GM18873 (cell line): Measurements from ENCODE around the gene UNC45A.
A peak's percentile ranks its signal among the peaks of the same experiment; 100 is the strongest.

ENCODE experiments used
- ATAC-seq: cut with Tn5 transposase; IDR thresholded peaks from one replicate; pipeline ENCODE4 v1.9.1; 2021; ENCODE audit warnings: mild to moderate bottlenecking, moderate library complexity, moderate number of reproducible peaks; ENCODE audit not compliant: unreplicated experiment, low FRiP score

Gene UNC45A

GRCh38 chr15:90942354-90943120 lies 7.5 kb downstream of the UNC45A start:
- no peak for ATAC-seq

GRCh38 chr15:90945091-90945490 lies 10.0 kb downstream of the UNC45A start:
- ATAC-seq, result no peak

- ATAC-seq, result no peak
These were observed 11.5 kb downstream of the UNC45A start for GRCh38 chr15:90946538-90946937.

GRCh38 chr15:90946941-90947576 lies 12.0 kb downstream of the UNC45A start:
- ATAC-seq, result no peak

DNA sequence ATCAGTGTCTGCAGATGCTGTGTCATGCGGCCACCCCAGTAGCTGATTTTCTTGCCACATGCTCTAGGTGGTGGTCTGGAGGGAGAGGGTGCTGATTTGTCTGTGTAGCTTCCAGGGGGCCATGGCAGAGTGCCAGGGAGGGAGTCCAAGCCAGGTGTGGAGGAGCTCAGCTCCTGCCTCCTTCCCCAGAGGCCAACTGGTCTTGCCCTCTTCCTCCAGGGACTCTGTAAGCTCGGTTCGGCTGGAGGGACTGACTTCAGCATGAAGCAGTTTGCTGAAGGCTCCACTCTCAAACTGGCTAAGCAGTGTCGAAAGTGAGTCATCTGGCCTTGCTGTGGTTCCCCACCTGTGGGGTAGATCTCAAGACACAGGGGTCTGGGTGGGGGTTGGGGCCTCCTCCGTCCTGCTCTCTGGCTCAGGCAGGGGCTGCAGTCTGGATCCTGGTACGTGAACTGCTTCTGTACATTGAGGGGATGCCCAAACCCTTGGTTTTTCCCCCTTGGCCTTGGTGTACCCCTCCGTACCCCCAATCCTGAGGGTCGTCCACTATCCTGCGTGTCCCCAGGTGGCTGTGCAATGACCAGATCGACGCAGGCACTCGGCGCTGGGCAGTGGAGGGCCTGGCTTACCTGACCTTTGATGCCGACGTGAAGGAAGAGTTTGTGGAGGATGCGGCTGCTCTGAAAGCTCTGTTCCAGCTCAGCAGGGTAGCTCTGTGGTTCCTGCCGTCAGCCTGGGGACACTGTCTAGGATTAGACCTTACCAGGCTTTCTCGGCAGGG lies 12.7 kb downstream of the UNC45A start:
- ATAC-seq, result no peak

DNA sequence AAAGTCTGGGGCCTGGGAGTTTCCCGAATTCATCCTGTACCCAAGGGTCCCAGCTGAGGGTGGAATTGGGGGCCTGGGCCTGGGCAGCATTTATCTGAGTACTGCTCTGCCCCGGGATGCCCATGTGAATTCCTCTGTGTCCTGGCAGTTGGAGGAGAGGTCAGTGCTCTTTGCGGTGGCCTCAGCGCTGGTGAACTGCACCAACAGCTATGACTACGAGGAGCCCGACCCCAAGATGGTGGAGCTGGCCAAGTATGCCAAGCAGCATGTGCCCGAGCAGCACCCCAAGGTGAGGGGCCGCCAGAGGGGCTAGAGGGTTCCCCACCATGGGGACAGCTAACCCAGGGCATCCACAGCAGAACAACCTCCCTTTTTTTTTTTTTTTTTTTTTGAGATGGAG lies 13.4 kb downstream of the UNC45A start:
- ATAC-seq, result no peak

DNA sequence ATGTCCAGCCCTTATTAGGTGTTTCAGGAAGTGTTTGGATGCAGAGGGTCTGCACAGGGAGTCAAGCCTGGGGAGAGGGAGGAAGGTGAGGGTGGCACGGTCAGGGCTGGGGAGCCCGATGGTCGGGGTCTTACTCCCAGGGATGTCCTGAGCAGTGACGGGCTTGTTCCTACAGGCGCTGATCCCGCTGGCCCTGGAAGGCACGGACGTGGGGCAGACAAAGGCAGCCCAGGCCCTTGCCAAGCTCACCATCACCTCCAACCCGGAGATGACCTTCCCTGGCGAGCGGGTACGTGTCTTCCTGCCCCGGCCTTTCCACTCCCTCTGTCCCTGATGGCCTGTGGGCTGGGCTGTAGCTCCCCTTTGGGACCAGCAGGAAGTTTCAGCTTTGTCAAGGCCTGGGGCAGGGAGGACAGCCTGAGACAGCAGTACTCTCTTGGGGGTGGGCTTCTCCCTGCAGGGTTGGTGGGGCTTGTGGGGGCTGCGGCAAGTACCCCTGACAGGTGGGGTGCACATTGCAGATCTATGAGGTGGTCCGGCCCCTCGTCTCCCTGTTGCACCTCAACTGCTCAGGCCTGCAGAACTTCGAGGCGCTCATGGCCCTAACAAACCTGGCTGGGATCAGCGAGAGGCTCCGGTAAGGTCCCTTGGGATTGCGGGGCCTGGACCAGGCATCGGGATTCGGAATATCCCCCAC lies 15.0 kb downstream of the UNC45A start:
- no peak for ATAC-seq

GRCh38 chr15:90950676-90951075 lies 15.6 kb downstream of the UNC45A start:
- no peak for ATAC-seq

GRCh38 chr15:90952901-90953677 lies 18.0 kb downstream of the UNC45A start:
- no peak for ATAC-seq

DNA sequence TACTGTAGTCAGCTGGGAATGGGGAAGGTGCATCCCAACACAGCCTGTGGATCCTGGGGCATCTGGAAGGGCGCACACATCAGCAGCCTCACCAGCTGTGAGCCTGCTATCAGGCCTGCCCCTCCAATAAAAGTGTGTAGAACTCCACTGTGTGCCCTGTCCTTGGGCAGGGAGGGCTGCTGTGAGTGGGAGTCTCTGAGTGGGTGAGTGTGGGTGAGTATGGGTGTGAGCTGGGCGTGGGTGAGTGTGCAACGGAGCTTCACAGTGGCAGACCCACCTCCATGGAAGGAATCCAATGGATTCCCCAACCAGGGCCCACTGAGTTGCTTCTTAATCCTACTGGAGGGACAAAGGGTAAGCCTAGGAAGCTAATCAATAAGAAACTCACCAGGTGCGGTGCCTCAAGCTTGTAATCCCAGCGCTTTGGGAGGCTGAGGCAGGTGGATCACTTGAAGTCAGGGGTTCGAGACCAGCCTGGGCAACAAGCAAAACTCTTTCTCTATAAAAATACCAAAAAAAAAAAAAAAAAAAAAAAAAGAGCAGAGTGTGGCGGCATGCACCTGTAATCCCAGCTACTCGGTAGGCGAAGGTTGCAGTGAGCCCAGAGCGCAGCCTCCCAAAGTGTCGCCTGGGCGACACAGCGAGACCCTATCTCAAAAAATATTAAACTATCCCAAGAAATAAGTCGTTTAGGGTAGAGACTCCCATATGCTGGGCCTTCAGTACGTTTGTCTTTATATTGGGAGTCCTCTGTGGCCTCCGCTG lies 19.0 kb downstream of the UNC45A start:
- ATAC-seq, result no peak

DNA sequence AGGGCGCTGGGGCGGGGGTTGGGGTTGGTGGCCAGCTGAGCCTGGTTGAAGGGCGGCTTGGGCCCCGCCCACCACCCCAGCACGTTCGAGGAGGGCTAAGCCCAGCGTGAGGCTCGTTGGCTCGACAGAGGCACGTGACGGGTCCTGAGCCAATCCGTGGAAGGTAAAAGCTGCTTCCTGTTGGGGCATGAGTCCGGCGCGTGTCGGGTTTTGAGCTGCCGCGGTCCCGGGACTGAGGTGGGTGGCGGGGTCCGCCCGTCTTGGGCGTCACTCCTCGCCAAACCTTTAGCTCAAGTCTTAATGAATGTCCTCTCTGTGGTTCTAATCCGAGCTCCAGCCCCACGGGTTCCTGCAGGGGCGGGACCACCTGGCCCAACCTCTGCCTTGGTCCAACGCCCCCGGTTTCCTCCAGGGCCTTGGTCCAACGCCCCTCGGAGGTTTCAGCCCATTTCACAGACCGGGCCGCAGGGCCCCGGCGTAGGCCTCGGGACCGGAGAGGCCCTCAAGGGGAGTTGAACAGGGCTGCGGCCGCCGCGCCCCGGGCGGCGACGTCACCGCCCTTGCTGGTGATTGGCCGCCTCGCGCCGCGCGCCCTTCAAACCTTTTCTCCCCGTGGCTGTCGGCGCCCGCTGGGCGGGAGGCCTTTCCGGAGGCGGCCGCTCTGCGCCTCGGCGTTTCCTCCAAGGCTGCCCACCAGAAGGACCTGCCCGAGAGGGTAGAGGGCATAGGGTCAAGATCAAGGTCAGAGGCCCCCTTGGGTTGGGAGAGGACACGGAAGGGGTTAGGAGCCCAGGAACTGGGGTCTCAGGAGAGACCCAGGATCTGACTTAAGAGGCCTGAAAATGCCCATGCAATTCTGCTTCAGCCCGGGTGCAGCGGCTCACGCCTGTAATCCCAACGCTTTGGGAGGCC lies 19.9 kb downstream of the UNC45A start, which contains the start of gene RCCD1:
Gene RCCD1, plus strand, starts transcription at position 173 of the 912 bp plus-strand sequence. CDS start 1,851 bp downstream, outside the sequence.
- ATAC-seq, result peak; percentile 85

- no peak for ATAC-seq
These were observed 20.7 kb downstream of the UNC45A start for GRCh38 chr15:90955624-90956273.

- no peak for ATAC-seq
These were observed 21.4 kb downstream of the UNC45A start for GRCh38 chr15:90956274-90957030.

DNA sequence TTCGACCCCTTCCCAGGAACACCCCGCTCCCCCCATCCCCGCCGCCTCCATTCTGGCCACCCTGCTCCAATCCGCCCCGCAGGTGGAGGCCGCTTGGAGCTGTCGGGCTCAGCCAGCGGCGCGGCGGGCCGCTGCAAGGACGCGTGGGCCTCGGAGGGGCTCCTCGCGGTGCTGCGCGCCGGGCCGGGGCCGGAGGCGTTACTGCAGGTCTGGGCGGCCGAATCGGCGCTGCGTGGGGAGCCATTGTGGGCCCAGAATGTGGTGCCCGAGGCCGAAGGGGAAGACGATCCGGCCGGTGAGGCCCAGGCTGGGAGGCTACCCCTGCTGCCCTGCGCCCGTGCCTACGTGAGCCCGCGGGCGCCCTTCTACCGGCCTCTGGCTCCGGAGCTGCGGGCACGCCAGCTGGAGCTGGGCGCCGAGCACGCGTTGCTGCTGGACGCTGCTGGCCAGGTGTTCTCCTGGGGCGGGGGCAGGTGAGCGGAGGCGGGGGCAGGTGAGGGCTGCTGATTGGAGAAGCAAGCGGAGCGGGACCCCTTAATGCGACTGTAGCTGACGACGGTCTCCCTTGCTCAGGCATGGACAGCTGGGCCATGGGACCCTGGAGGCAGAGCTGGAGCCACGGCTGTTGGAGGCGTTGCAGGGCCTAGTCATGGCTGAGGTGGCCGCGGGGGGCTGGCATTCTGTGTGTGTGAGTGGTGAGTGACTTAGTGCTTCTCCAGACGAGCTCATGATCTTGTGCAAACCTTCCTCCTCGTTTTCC lies 22.1 kb downstream of the UNC45A start:
- ATAC-seq, result no peak

DNA sequence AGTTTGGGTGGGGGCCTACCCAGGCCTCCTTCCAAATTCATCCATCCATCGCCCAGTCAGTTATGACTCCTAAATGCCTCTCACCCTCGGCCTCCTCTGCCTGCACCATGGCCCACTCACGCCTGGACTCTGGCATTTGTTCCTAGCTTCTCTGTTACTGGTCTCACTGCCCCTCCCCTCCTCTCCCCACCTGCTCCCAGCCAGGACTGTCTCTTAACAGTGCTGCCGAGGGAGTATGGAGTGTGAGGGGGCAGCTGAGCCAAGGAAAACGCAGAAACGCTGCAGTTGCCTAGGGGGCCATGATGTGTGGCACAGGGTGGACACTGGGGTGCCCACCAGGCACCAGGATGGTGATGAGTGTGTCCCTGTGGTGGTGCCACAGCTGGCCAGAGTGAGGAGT lies 22.7 kb downstream of the UNC45A start:
- ATAC-seq, result no peak

DNA sequence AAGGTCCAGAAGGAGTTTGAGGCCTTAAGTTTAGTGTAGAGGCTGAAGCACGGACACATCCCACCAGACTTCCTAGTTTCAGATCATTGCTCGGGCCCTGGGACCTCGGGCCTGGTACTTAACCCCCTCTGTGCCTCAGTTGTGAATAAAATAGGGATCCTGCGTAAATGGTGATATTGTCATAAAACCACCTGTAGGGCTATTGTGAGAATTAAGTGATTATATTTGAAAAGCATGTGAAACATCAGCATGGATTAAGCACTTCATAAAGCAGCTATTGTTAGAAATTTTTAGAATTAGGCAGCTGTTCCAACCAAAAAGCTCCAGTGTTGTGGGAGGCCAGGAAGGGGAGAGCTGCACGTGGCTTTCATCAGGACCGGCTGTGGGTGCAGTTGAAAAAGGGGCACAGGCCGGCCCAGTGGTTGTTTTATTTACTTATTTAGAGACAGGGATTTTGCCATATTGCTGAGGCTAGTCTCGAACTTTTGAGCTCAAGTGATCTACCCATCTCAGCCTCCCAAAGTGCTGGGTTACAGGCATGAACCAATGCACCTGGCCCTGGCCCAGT lies 24.0 kb downstream of the UNC45A start:
- ATAC-seq, result no peak
